Kidney glomerular epithelial cell (primary cell): Measurements from ENCODE around the gene BUD13.
"Not testable (repeated sequence)": the region's sequence is repeated elsewhere in the genome, so short reads cannot be mapped to it uniquely, and the experiment has no call there.

Experiments
- DNase-seq: peaks from one replicate; lab custom pipeline; 2025; lab: John Stamatoyannopoulos, UW

BUD13 gene

DNA sequence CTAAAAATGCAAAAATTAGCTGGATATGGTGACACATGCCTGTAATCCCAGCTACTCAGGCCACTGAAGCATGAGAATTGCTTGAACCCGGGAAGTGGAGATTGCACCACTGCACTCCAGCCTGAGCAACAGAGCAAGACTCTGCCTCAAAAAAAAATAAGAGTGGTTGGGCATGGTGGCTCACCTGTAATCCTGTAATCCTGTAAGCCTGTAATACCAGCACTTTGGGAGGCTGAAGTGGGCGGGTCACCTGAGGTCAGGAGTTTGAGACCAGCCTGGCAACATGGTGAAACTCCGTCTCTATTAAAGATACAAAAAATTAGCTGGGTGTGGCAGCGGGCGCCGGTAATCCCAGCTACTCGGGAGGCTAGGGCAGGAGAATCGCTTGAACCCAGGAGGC, 16.7 kb downstream of the BUD13 start:
- DNase-seq, result not testable (repeated sequence)

DNA sequence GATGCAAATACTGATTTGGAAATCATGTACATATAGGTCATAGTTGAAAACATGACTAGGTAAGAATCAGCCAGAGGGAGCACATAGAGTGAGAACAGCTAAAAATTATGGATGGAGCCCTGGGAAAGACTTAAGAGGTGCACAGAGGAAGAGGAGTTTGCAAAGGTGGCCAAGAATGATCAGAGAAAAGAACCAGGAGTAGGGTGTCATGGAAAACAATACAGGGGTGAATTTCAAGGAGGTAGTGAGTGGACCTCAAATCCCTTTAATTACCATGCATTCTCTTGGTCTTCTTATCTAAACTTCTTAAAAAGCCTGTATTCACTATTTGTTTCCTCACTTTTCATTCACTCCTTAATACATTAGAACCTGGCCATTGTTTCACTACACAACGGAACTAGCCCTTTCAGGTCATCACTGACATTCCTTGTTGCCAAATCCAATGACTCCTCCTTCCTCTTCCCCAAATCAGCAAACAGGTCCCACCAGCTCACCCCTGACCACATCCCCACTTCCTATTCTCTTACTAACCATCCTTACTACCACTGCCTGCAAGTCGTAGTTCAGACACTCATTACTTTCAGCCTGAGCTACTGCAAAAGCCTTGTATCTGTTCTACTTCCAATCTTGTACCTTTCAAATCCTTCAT, 22.6 kb downstream of the BUD13 start:
- no peak for DNase-seq

DNA sequence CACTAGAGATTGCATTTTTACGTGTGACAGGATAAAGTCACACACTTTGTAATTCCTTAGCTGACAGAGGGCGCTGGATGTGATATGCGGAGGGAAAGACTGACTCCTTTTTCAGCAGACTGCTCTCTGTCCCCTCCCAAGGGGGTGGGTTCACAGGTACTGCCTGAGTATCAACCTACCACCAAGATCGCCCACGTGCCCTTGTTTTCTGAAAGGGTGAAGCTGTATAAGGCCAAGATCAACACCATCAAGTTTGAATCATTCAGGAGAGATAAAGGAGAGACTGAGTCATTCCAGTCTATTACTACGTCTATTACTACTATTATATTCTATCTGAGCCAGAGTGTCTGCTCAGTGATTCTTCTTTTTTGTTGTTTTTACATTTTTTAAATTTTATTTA, 30.7 kb downstream of the BUD13 start:
- DNase-seq, result peak; percentile 67

DNA sequence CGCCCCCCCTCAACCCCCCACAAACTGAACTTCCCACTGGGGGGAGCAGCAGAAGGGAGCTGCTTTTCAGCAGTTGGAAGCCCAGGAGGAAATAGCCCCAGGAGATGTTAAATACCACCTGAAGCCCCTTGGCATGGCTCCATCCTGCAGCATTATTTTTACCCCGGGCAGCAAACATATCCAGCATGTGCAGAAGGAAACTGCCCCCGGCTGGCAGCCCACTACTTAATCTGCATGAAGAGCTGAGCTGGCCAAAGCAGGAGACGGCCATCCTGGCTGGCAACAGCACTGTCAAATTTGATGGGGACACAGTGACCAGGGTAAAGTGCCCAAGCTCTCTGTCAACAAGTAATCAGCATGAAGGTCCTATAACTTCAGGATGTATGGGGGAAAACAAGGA, 32.0 kb downstream of the BUD13 start:
- DNase-seq, result no peak

DNA sequence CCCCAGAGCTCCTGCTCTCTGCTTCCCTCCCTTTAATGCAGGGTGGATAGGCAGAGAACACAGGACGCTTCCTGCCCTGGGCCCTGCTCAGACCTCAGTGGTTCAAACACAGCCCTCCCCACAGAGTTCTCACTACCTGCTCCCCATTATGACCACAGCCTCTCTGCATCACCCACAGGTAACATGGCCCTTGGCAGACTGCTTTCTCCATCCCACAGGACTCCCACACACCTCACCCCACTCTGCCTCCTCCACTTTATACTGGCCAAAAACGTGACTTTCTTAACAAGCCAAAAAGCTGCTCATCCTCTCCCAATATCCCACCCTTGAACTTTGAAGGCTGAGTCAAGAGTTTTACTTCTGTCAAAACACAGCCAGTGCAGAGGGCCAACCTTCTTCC, 33.8 kb downstream of the BUD13 start:
- no peak for DNase-seq

DNA sequence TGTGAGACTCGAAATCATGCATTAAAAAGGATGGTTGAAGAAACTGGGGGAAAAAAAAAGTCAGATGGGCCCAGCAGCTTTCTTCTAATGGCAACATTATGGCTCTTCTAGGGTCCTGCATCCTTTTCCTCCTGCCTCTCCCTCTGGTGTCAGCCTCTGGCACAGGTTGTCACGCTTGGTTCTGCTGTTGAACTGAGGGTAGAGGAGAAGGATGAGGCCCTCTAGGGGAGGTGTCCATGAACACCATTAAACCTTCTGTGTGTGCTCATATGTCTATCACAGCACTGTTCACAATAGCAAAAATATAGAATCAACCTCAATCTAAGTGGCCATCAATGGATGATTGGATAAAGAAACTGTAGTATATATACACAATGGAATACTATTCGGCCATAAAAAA, 36.0 kb downstream of the BUD13 start:
- DNase-seq, result no peak

DNA sequence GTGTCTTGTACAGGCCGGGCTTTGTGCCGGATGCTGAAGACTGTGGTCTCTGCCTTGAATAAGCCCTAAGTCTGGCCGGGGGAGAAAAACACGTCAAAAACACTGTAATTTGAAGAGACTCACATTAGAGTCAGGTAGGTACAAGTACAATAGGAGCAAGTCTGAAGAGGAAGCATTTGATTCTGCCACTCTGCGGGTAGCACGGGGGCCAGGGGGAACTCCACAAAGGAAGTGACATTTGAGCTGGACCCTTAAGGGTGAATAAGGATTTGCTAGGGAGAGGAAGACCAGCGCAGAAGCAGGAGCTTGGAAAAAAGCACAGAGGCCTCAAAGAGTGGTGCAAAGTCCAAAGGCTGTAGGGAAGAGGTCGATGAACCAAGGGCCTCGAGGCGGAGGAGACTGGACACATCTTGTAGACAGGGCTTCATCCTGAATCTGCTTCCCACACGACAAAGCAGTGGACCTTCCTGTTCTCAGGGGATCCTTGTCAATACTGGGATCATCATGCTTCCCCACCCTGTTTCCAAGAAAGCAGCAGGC, 38.7 kb downstream of the BUD13 start:
- no peak for DNase-seq

DNA sequence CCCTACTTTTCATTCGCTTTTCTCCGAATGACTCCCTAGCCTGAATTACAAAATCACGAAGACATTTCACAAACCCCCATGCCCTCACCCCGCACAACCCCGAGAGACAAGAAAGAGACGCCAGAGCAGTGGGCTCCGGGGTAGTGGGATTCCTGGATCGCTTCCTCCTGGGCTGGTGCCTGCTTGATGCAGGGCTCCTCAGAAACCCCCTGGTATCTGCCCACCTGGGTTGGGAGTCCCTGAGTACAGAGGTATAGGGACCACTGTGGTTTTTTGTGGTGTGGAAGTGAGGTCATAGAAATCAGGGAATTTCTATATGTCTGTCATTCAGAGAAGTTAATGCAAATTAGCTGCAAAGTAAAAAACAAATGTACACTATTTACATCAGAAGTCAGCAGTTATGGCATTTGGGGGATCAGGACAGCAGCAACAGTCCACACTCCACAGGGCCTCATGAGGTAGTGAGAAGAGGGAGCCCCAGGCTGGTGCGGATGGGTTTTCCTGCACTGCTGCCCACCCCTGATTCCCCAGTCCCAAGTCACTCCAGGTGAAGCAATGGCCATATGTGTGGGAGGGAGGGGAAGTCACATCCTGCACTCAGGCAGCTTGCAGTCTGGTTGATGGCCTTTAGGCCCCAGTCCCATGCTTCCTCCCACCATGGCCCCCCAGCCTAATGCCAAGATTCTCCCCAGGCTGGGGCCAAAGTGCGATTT, 39.6 kb downstream of the BUD13 start:
- no peak for DNase-seq

DNA sequence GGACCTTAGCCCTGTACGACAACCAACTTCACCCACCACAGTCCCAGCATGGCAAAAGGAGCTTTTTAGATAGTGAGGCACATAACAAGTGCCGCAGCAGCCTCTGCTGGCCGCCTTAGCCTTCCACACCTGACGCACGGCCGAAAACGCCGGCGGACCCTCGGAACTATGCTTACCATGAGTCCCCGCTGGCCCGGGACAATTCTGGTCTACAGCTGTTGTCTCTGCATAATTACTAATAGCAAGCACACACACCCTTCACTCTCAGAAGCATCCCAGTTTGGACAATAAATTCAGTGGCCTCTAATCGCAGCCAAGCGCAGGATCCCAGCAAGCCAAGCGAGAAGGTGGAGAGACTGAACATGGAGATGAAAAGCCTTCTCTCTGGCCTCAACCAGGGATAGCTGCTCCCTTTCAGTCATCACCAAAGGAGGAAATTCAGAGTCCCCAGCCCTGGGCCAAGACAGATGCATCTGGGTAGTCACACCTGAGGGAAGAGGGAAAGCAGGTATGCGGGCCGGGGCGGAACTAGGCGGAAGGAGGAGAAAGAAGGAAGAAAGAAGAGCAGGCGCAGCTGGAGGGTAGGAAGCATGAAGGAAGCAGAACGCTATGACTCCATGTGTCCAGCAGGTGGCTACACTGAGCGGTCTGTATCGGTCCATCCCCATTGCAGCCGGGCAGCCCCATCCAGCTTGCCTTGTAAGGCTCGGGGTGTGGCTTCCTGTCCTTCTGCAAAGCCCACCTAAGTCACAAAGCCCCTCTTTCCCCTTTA, 40.3 kb downstream of the BUD13 start:
- DNase-seq, result peak; percentile 80

DNA sequence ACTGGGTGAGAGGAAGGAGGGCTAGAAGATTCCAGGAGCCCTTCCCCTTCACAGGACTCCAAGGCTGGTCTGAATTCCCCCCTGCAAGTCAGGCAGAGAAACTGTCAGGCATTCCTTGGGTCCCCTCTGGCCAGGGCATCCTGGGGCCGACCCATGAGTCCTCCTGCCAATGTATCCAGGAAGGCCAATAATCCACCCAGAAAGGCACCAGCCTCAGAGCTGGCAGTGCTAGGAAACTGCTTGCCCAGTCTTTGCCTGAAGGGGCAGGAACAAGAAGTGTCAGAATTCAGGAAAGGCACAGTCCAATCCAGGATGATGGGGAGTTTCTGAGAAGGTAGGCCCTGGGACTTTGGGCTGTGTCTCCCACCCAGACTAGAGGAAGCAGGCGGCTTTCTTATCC, 41.0 kb downstream of the BUD13 start:
- DNase-seq, result no peak

DNA sequence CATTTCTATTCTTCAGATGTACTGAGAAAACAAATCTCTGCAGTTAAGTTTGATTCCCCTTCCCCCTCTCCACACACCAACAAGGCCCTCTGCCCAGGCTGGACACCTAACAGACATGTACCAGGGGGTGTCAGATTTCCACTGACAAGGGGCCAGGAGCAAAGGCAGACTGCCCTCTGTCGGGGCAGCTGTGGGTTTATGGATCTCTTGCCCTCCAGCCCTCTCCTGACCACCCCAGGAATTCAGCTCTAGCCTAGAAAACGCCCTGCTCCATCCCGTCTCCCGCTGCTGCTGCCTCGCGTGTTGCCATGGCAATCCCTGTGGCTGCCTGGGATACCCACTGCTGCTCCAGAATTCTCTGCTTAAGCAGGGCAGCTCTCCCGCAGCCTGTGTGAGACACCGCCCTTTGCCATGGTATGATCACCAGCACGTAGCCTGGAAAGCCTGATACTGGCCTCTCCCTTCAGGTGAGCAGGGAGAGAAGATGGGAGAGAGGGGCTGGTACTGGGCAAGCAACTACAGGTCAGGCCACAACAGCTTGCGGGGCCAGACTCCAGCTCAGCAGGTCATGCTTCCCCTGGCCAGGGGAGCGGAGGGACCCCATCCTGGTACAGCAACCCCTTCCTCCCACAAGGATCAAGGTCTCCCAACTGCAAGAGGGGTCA, 41.6 kb downstream of the BUD13 start:
- DNase-seq, result no peak

DNA sequence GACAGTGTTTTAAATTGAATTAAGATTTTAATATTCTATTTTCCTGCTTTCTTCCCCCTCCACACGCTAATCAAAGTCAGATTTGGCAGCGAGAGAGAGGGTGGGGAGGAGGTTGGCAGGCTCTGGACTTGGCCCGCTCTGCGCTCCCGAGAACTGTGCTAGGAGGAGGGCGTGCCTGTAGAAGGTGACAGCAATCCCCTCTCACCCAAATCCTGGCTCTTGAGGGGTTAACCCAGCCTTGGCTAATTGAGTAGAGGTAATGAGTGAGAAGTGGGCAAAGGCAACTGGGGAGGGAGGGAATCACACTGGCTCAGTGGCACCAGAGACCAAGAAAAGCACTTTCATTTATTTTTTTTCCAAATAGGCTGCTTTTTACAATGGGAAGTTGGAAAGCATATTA, 42.2 kb downstream of the BUD13 start:
- DNase-seq, result no peak

DNA sequence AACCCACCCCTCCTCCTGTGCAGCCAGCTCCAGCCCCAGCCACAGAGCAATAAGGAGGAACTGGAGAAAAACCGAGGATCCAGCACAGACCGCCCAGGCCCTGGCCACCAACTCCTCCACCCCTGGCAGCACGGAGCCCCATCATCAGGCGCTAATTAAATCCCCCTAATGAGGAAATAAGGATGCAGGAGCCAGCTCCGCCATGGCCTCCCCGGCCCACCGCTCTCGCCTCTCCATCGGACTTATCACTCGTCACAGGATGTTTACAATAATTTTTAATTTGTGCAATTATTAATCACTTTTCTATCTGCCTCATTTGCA, 42.6 kb downstream of the BUD13 start:
- DNase-seq, result no peak

DNA sequence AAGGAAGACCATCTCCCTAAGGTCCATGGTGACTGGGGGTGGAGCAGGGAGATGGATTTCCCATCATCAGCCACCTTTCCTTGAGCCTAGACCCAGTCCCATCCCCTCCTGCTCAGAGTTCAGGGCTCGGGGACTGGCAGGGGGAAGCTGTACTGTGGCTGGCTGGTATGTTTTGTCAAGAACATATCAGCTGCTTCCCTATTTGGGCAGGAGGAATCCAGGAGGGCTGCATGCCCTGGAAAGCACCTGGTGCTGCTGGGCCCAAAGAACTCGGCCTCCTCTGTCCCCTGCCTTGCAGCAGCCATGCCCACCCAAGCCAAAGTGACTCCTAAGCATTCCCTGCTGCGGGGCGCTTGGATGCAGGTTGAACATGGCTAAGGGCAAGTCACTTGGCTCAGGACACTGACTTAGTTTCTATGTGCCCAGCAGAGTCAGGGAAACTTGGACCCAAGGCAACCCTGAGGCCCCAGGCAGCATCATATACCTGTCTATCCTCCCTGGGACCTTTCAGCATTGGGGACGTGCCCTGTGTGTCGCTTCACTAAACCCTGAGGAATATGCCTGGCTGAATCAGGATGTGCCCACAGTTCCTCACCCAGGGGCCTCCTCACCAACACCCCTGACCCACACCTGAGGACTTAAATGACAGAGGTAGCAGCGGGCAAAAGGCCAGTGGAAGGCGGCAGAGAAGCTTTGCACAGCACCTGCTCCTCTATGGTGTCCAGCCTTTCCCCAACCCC, 43.1 kb downstream of the BUD13 start:
- DNase-seq, result no peak

DNA sequence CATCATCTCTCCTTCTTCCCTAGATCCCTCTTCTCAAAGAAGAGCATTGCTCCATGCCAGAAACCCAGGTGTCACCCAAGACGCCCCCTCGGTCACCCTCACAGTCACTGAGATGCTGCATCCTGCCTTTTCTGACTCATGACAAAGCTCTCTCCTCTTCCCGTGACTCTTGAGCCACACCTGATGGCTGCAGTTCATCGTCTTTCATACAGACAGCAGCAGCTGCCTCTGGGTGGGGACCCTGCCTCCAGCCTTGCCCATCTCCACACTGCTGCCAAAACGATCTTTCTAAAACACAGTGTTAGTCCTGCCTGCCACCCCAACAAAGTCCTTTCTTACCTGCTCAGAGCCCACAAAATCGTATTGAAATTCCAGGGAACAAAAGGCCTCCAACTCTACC, 44.8 kb downstream of the BUD13 start:
- no peak for DNase-seq

DNA sequence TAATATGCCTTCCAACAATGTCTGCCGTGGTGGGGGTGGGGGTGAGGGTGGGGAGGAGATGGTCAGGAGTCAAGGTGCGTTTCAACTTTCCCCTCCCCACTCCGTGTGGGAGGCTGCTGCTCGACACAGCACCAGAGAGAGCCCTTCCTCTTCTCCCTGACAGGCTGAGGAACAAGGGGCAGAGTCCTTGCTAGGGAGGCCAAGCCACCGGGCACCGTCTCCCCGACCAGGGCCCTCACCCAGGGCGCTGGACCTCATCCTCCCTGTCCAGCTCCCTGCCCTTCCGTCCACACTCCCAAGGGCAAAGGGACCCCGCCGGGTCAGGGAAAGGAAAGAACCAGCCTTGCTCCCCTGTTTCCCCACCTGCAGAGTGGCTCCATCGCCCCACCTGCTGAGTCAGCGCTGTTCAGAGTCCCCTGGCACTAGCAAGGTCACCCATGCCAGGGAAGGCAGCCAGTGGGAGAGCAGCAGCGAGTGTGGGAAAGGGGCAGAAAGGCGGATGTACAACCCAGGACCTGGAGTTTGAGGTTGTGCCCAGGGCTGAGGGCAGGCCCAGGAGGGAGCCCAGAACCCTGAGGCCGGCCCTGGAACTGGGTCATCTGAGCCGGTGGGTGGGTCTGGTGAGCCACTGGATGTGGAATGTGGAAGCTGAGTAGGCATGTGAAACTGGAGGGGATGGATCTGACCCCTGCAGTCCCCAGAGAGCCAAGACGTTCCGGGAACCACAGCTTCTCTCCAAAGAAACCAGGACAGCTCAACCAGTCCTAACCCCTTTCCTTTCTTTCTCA, 47.2 kb downstream of the BUD13 start:
- no peak for DNase-seq

DNA sequence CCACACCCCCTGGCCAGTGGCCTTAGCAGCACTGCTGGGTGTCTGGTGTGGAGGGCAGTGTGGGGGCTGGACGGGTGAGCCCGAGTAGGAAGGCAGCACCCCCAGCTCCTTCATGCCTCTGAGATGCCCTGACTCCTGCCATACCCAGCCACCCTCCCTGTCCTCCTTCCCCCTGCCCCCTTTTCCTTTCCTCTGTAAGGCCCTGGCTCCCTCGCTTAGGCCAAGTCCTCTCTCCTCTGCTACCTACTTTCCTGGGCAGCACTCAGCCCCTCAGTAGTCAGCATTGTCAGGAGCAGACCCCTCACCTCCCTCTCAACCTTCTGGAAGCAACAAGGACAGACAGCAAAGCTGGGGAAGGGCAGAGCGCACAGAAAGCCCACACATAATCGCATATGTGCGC, 48.0 kb downstream of the BUD13 start:
- no peak for DNase-seq

DNA sequence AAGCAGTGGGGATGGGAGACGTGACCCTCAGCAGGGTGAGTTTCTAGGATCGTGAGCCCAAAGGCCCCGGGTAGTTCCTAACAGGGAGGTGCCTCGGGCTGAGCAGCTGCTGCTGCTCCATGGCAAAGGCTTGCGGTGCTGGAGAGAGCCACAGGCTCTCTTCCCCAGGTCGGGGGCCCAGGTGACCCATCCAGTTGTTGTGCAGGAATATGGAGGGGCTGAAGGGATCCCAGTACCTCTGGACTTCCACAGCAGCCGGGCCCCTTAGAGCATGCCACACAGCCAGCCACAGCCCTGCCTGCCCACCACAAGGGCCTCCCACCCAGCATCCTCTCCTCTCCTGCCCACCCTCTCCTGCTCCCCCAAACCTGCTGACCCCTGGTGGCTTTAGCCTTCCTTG, 49.3 kb downstream of the BUD13 start:
- DNase-seq, result no peak

DNA sequence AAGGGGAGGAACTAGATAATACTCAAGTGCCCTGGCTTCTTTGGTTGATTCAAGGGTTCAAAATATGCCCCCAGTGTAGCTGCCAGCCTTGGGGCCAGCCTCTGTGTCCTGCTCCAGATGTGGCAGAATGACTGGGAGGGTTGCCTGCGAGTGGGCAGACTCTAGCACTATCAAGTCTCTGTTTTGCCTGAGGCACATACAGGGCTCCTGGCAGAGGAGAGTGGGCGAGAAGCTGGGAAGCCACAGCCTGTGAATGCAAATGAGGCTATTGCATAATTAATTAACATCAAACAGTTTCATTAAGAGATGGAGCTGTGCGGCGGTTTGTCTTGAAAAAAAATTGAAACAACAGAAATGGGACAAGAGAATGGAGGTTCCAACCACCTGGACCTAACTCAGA, 50.8 kb downstream of the BUD13 start:
- no peak for DNase-seq

DNA sequence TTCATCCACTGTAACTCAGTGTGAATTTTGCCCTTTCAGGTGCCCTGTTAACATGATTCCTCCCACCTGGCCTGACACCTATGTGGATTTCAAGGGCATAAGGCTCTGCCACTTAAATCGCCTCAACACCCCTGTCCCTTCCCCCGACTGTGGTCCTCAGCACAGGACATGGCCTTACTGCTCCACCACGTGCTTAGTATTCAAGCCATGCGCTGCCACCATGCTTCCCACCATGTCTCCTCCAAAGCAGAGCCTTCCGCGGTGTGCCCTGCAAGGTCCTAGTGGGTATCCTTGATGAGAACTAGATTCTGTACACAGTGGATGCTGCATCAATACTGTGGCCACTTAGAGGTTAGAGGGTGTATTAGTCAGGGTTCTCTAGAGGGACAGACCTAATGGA, 51.9 kb downstream of the BUD13 start:
- no peak for DNase-seq

DNA sequence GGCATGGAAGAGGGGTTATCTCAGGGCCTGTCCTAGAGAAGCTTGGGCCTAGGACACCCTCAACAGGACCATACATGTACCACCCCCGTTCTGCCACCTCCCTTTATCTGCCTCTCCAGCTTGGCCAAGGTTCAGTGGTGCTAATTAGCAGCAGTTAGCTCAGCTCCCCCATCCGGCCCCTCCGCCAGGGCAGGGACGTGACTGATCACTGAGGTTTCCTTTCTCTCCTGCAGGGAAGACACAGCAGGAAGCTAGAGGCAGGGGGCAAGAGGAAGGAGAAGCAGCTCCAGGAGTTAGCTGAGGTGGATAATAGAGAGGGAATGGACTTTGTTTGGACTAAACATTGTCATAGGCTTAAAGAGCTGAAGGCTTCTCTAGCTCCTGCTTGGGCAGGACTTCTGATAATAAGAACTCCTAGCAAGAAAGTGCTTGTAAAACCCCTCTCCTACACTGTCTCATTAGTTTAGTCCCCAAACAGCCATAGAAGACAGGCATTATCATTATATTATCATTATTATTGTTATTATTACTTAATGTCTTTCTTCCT, 53.8 kb downstream of the BUD13 start:
- DNase-seq, result no peak
